Liver (tissue), 9 donors: ENCODE results near the gene SLC30A3. TPM values are rescaled to one million over a fixed set of nuclear protein-coding genes. Genes with fewer than 3 reads are reported as not detected.

ENCODE experiments used
- DNase-seq: peaks from one replicate; pipeline ENCODE4 v3.0.0-alpha.2; 2017; ENCODE audit warnings: low spot score
- H3K27ac ChIP-seq, 2 donors: one replicate each; pipeline ENCODE4 v1.7.0; 2013; ENCODE audit warnings: inconsistent platforms in 2 of 2, low read length in 2 of 2, control low read depth in 1 of 2, low read depth in 1 of 2, mild to moderate bottlenecking in 1 of 2
- H3K27me3 ChIP-seq, 4 donors: one replicate each; pipeline versions ENCODE4 v1.6.1 to v1.7.0; 2013; ENCODE audit warnings: low read length in 3 of 4, inconsistent platforms in 1 of 4, mild to moderate bottlenecking in 1 of 4, moderate library complexity in 1 of 4; ENCODE audit not compliant: control insufficient read depth in 4 of 4, insufficient read depth in 4 of 4
- H3K36me3 ChIP-seq, 4 donors: one replicate each; pipeline versions ENCODE4 v1.6.1 to v1.7.0; 2013; ENCODE audit warnings: low read length in 3 of 4, mild to moderate bottlenecking in 3 of 4, low read depth in 1 of 4, moderate library complexity in 1 of 4; ENCODE audit not compliant: control insufficient read depth in 4 of 4, insufficient read depth in 3 of 4
- H3K4me1 ChIP-seq, 4 donors: one replicate each; pipeline versions ENCODE4 v1.6.1 to v1.7.0; 2013; ENCODE audit warnings: low read length in 3 of 4, mild to moderate bottlenecking in 3 of 4, moderate library complexity in 1 of 4; ENCODE audit not compliant: control insufficient read depth in 4 of 4, insufficient read depth in 4 of 4
- H3K4me3 ChIP-seq, 3 donors: one replicate each; pipeline versions ENCODE4 v1.6.1 to v1.7.0; 2013; ENCODE audit warnings: low read length in 3 of 3, control low read depth in 1 of 3, low read depth in 1 of 3, mild to moderate bottlenecking in 1 of 3
- H3K9ac ChIP-seq, 2 donors: one replicate each; pipeline ENCODE4 v1.7.0; 2013; ENCODE audit warnings: low read length in 2 of 2, mild to moderate bottlenecking in 2 of 2, moderate library complexity in 2 of 2, control low read depth in 1 of 2, low read depth in 1 of 2
- H3K9me3 ChIP-seq, 4 donors: one replicate each; pipeline versions ENCODE4 v1.6.1 to v1.7.0; 2013; ENCODE audit warnings: low read length in 3 of 4; ENCODE audit not compliant: control insufficient read depth in 4 of 4
- EGR1 ChIP-seq, 2 donors: IDR thresholded peaks; 2 replicates each; pipeline ENCODE4 v1.6.1; 2016 to 2018; ENCODE audit warnings: antibody characterized with exemption in 2 of 2, low read depth in 2 of 2
- FOXA1 ChIP-seq: IDR thresholded peaks from 2 replicates; pipeline ENCODE4 v1.6.1; 2016; ENCODE audit warnings: antibody characterized with exemption
- FOXA2 ChIP-seq: IDR thresholded peaks from 2 replicates; pipeline ENCODE4 v1.6.1; 2016; ENCODE audit warnings: antibody characterized with exemption
- HNF4A ChIP-seq, 2 donors: conservative IDR thresholded peaks; 2 replicates each; pipeline ENCODE4 v1.6.1; 2016; ENCODE audit warnings: antibody characterized with exemption in 2 of 2, mild to moderate bottlenecking in 2 of 2
- HNF4G ChIP-seq: IDR thresholded peaks from 2 replicates; pipeline ENCODE4 v1.6.1; 2016; ENCODE audit warnings: antibody characterized with exemption
- JUND ChIP-seq, 2 donors: IDR thresholded peaks; 2 replicates each; pipeline ENCODE4 v1.6.1; 2016; ENCODE audit warnings: antibody characterized with exemption in 2 of 2
- NR2F2 ChIP-seq: IDR thresholded peaks from 2 replicates; pipeline ENCODE4 v1.6.1; 2016; ENCODE audit warnings: antibody characterized with exemption
- RAD21 ChIP-seq, 2 donors: IDR thresholded peaks; 2 replicates each; pipeline ENCODE4 v1.6.1; 2016; ENCODE audit warnings: antibody characterized with exemption in 2 of 2, mild to moderate bottlenecking in 2 of 2
- RXRA ChIP-seq, 2 donors: IDR thresholded peaks; 2 replicates each; pipeline ENCODE4 v1.6.1; 2017 to 2018; ENCODE audit warnings: antibody characterized with exemption in 2 of 2, mild to moderate bottlenecking in 1 of 2
- SP1 ChIP-seq: IDR thresholded peaks from 2 replicates; pipeline ENCODE4 v1.6.1; 2018; ENCODE audit warnings: antibody characterized with exemption, mild to moderate bottlenecking
- TAF1 ChIP-seq: conservative IDR thresholded peaks from 2 replicates; pipeline ENCODE4 v1.6.1; 2016; ENCODE audit warnings: antibody characterized with exemption, mild to moderate bottlenecking
- WGBS: extraction: QIAGEN DNeasy Blood & Tissue Kit; methylation state at CpG from one replicate; pipeline ENCODE4 v1.1.7; 2013; 5-methylcytosine and 5-hydroxymethylcytosine counted together
- polyA plus RNA-seq, 2 donors: library from polyadenylated mRNA; stranded (reverse) in 1 of 2; unstranded in 1 of 2; fragments of 200-250 nt in 1 of 2; fragments of >200 nt in 1 of 2; fragmentation: Nextera tagmentation in 1 of 2; extraction: Ambion mirVana in 1 of 2; gene quantifications; one replicate each; pipeline versions ENCODE4 v1.2.1 to v1.2.3, GENCODE V29; 2013 to 2015
- total RNA-seq, 2 donors: library from RNA; depleted of rRNA; stranded (reverse); fragments of >200 nt; gene quantifications; one replicate each; pipeline ENCODE4 v1.2.3, GENCODE V29; 2014
- TF ChIP-seq, protein P1 (sequence below): IDR thresholded peaks from 2 replicates; pipeline ENCODE4 v1.6.1; 2016; ENCODE audit warnings: antibody characterized with exemption, mild to moderate bottlenecking
- TF ChIP-seq, protein P2 (sequence below): IDR thresholded peaks from 2 replicates; pipeline ENCODE4 v1.6.1; 2016; ENCODE audit warnings: antibody characterized with exemption
- TF ChIP-seq, protein P3 (sequence below): IDR thresholded peaks from 2 replicates; pipeline ENCODE4 v1.6.1; 2016; ENCODE audit warnings: antibody characterized with exemption
- TF ChIP-seq, protein P4 (sequence below): fragments of 150-350 bp; IDR thresholded peaks from 2 replicates; pipeline ENCODE4 v1.5.1; 2017; ENCODE audit warnings: improper control_type of control experiment, low read depth, low read length; ENCODE audit not compliant: missing input control
- donor health status: healthy.
- donor health status: healthy.
- donor health status: healthy.
- donor health status: healthy.
- donor health status: healthy.

SLC30A3 gene
- total and polyA plus RNA-seq, 4 donors: 0.20 TPM; not detected in 3

DNA sequence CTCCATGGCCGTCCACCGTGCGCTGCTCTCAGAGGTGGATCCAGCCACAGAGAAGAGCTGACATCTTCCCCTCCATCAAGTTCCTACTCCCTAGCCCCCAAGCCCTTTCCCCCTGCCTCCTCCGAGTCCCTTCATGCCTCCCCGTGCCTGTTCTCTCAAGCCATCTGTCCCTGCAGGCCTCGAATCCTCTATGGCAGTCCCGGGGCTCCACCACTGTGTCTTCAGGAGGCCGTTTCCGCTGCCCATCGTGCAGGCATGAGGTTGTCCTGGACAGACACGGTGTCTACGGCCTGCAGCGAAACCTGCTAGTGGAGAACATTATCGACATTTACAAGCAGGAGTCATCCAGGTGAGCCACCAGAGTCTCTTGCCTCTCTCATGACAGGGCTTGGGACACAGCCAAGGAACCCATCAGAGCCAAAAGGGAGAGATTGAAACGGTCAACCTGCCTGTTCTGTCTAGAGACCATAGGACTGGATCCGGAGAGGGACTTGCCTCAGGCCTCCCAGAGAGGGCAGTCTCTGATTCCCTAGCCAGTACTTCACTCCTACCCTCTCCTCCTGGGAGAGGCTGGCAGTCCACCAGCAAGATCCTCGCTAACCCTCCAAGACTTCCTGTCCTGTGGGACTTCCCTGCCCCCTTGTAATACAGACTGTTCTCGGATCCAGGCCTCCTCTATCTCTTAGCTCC, 35.7 kb upstream of the SLC30A3 start:
- Histone ChIP-seq H3K9me3 (no peaks in the 10 kb centered on the region), H3K4me3 (no peak overlapping the region), H3K36me3 (no peaks in the 10 kb centered on the region), H3K27me3 (no peaks in the 10 kb centered on the region), H3K27ac (no peak overlapping the region), H3K9ac (no peak overlapping the region), H3K4me1 (peaks cover 0 to 5% (median under 1%) of the 10 kb centered on the region in 4 donors)
- DNase-seq: no peak
- 87% methylated on average over 18 of the region's 18 CpGs for WGBS
- TF ChIP-seq TAF1: no peak
- TF ChIP-seq, protein P1, sequence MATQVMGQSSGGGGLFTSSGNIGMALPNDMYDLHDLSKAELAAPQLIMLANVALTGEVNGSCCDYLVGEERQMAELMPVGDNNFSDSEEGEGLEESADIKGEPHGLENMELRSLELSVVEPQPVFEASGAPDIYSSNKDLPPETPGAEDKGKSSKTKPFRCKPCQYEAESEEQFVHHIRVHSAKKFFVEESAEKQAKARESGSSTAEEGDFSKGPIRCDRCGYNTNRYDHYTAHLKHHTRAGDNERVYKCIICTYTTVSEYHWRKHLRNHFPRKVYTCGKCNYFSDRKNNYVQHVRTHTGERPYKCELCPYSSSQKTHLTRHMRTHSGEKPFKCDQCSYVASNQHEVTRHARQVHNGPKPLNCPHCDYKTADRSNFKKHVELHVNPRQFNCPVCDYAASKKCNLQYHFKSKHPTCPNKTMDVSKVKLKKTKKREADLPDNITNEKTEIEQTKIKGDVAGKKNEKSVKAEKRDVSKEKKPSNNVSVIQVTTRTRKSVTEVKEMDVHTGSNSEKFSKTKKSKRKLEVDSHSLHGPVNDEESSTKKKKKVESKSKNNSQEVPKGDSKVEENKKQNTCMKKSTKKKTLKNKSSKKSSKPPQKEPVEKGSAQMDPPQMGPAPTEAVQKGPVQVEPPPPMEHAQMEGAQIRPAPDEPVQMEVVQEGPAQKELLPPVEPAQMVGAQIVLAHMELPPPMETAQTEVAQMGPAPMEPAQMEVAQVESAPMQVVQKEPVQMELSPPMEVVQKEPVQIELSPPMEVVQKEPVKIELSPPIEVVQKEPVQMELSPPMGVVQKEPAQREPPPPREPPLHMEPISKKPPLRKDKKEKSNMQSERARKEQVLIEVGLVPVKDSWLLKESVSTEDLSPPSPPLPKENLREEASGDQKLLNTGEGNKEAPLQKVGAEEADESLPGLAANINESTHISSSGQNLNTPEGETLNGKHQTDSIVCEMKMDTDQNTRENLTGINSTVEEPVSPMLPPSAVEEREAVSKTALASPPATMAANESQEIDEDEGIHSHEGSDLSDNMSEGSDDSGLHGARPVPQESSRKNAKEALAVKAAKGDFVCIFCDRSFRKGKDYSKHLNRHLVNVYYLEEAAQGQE: no peak
- TF ChIP-seq SP1: no peak
- TF ChIP-seq, protein P2, sequence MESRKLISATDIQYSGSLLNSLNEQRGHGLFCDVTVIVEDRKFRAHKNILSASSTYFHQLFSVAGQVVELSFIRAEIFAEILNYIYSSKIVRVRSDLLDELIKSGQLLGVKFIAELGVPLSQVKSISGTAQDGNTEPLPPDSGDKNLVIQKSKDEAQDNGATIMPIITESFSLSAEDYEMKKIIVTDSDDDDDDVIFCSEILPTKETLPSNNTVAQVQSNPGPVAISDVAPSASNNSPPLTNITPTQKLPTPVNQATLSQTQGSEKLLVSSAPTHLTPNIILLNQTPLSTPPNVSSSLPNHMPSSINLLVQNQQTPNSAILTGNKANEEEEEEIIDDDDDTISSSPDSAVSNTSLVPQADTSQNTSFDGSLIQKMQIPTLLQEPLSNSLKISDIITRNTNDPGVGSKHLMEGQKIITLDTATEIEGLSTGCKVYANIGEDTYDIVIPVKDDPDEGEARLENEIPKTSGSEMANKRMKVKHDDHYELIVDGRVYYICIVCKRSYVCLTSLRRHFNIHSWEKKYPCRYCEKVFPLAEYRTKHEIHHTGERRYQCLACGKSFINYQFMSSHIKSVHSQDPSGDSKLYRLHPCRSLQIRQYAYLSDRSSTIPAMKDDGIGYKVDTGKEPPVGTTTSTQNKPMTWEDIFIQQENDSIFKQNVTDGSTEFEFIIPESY: no peak
- no peak for TF ChIP-seq FOXA1
- TF ChIP-seq, protein P3, sequence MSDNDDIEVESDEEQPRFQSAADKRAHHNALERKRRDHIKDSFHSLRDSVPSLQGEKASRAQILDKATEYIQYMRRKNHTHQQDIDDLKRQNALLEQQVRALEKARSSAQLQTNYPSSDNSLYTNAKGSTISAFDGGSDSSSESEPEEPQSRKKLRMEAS: no peak
- TF ChIP-seq NR2F2: no peak
- TF ChIP-seq, protein P4, sequence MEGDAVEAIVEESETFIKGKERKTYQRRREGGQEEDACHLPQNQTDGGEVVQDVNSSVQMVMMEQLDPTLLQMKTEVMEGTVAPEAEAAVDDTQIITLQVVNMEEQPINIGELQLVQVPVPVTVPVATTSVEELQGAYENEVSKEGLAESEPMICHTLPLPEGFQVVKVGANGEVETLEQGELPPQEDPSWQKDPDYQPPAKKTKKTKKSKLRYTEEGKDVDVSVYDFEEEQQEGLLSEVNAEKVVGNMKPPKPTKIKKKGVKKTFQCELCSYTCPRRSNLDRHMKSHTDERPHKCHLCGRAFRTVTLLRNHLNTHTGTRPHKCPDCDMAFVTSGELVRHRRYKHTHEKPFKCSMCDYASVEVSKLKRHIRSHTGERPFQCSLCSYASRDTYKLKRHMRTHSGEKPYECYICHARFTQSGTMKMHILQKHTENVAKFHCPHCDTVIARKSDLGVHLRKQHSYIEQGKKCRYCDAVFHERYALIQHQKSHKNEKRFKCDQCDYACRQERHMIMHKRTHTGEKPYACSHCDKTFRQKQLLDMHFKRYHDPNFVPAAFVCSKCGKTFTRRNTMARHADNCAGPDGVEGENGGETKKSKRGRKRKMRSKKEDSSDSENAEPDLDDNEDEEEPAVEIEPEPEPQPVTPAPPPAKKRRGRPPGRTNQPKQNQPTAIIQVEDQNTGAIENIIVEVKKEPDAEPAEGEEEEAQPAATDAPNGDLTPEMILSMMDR: no peak
- TF ChIP-seq EGR1 (IDR thresholded peaks at IDR 0.05; ENCODE audit: low read depth in 2 of 2): no peak
- no peak for TF ChIP-seq JUND (IDR thresholded peaks at IDR 0.05)
- TF ChIP-seq RXRA (IDR thresholded peaks at IDR 0.05): no peak
- no peak for TF ChIP-seq HNF4G
- no peak for TF ChIP-seq FOXA2

DNA sequence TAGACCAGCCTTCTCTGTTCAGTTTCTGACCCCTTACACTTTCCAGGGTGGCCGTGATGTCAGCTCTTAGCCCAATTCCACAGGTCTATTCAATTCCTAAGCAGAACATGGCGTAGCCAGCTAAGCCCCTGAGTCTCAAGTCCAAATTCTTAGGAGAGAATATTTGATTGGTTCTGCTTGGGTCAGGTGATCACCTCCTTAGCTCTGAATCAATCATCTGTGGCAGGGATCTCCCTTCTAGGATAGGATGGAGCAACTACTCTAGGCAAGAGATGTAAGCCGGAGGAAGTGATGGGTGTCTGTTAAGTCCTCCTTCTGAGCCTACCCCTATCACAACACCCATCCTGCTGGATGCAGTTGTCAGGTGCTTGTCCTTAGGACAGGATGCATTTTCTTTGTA, 34.3 kb upstream of the SLC30A3 start:
- H3K9ac ChIP-seq: no peak overlapping the region
- H3K36me3 ChIP-seq: no peaks in the 10 kb centered on the region
- H3K4me3 ChIP-seq: no peak overlapping the region
- 93% methylated on average over 3 of the region's 3 CpGs for WGBS
- no peak overlapping the region for H3K27ac ChIP-seq
- no peaks in the 10 kb centered on the region for H3K27me3 ChIP-seq
- no peak for DNase-seq
- peaks cover 0 to 11% (median 7%) of the 10 kb centered on the region in 4 donors for H3K4me1 ChIP-seq
- TF ChIP-seq, protein P4: no peak
- no peak for TF ChIP-seq RXRA (IDR thresholded peaks at IDR 0.05)
- TF ChIP-seq HNF4A (conservative IDR thresholded peaks at IDR 0.05): no peak
- TF ChIP-seq RAD21 (IDR thresholded peaks at IDR 0.05): no peak
- H3K9me3 ChIP-seq: no peaks in the 10 kb centered on the region
